Retina (tissue), 1 donor: Measurements from ENCODE around the gene POC1A.
"Not testable (repeated sequence)": the region's sequence is repeated elsewhere in the genome, so short reads cannot be mapped to it uniquely, and the experiment has no call there.

ENCODE experiments used
- DNase-seq: peaks from one replicate; pipeline ENCODE4 v3.0.0-alpha.2; 2016

The POC1A gene

DNA sequence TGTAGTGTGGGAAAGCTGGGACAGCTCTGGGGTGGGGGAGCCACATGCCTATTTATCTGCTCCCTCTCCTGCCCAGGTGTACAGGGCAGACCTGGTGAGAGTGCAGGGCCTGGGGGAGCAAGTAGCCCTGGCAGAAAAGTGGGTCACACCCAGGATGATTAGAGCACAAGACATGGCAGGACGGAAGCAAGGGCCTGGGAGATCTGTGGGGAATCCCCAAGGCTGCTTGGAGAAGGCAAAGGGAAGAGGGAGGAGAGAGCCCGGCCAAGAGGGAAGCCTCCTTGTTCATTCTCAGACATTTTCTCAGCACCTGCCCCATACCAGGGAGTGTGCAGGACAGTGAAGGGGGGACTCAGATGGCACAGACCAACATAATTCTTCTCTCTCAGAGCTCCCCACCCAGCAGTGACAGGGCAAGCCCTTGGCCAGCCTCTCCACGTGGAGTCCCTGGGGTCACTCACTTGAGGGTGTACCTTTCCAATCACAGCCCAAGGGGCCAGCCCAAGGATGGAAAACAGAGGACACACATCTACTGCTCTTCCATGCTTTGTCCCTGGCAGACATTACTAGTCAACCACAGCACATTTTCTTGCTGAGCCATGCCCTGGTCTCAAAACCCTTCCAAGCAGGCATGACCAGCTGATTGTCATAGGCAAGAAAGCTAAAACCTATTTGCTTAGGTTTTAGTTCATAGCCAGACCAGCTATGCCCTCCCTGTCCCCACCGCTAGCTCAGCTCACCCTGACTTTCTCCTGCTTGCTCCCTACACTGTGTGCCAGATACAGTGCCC, 92.9 kb downstream of the POC1A start:
- DNase-seq = no peak

DNA sequence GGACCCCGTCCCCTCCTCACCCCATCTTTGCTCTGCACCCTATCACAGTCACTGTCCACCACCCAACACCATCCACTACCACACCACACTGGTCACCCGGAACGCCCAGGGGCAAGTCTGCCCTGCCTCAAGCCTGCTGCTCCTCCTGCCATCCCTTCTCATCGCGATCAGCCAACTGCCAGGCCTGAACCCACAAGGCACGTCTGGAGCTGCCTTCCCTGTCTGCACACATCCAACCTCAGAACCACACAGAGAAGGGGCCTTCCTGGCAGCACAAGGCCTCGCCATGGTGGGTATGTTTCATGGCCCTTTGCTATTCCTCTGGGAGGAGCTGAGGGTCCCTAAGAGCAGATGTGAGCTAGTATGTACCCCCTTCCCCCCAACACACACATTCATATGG, 94.4 kb downstream of the POC1A start:
- no peak for DNase-seq

DNA sequence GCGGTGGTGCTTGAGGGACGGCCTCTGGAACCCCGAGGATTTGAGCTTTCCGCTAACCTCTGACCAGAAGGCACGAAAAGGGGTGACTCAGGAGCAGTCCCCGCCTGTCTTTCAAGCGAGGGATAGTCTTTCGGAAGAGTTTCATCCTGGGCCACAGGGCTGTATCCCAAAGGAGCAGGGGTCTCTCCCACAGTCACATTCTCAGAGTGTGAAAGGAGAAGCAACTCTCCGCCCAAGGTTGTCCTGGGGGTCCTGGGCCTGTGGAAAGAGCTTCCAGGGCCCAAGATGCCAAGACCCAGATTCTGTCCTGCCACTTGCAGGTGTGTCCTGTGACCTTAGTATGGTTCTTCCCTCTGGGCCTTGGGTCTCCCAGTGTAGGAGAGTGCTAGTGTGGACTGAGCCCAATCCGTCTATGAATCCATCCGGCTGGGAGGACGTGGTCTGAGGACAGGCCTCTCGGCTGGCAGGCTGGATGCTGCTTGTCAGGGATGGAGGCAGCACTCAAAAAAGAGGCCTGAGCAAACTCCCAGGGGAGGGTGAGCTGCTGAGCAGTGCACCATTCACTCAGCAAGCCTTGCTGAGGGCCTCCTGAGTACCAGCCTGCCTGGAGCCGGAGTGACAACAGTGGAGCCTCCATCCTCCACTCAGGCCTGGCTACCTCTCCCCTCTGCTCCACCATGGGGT, 96.3 kb downstream of the POC1A start:
- no peak for DNase-seq

DNA sequence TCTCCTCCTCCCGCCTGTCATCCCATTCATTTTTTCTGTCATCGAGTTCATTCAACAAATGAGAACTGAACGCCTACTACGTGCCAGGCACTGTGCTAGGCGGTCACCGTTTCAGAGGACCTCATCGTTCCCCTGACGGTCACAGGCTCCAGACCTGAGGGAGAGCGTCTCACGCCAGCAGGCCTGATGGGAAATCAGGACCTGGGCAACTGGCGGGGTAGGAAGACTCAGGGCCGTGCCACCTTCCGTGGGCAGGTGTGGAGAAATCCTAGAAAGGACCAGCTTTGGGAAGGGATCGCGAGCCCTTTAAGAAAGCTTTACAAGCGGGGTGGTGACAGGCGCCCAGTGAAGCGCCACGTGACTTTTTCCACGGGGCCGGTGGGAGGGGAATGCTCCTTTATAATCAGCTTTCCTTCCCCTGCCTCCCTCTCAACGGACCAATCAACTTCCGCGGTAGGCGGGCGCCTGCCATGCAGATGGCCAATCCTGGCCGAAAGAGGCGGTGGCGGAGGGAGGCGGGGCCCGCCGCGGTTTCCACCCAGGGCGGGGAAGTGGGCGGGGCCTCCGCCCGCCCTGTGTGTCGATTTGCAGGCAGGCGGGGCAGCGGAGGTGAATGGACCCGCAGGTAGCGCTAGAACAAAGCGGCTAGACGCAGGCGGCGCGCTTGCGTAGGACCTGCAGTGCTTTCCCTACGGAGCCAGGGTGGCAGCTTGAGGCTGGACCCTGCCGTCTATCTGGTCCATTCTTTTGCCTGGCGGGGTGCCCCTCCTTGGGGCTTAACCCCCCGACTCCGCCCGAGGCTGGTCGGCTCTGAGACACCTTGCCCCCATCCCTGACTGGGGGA, 97.0 kb downstream of the POC1A start:
- DNase-seq = peak; percentile 97

DNA sequence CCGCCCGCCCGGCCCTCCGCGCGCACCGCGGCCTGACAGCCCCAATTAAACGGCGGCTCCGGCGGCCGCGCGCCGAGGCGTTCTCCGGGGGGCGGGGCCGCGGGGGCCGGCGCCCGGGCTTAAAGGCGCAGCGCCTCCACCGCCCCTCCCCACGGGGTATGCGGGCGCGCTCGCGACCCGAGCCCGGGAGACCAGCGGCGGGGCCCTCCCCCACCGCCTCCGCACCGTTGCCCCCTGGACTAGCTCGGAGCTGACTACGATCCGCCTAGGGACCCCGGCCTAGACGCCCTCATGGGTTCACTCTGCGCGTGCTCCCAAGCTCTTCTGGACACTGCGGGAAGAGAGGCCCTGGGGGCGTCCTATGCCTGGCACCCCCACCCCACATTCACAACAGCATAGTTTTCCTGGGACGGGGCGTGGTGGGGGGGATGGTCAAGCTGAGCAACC, 97.7 kb downstream of the POC1A start, which contains the start of gene DUSP7:
DUSP7 (minus strand) TSS at position 51 of the 447 bp plus-strand sequence. CDS start 205 bp downstream, outside the sequence.
- DNase-seq = peak; percentile 89

DNA sequence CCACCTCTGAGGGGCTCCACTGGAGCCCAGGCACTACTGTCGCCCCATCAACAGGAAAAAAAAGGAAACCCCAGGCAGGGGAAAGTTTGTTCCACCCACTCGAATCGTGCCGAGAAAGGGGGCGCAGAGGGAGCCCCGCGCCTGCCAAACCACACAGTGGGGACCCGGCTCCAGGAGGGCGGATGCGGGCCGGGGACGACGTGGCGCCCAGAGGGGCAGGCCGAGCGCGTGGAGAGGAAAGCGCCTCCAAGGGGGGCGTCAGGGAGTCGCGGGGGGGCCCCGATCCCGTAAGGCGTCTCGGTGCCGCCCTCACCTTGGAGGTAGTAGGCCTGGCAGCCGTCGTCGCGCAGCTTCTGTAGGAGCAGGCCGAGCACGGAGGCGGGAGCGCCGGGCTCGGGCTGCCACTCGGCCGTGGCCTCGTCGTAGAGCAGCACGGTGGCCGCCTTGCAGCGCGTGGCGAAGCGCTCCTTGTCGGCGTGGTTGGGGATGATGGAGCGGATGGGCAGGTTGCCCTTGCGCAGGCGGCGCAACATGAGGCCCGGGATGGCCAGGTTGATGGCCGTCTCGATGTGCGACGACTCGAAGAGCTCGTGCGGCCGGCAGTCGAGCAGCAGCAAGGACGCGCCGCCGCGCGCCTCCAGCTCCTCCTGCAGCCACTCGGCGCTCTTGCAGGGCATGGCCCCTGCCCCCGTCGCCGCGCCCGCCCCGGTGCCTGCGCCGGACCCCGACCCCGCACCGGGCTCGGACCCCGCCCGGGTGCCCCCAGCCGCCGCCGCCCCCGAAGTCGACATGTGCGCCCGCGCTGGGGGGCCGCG, 98.5 kb downstream of the POC1A start:
- peak; percentile 83 for DNase-seq

DNA sequence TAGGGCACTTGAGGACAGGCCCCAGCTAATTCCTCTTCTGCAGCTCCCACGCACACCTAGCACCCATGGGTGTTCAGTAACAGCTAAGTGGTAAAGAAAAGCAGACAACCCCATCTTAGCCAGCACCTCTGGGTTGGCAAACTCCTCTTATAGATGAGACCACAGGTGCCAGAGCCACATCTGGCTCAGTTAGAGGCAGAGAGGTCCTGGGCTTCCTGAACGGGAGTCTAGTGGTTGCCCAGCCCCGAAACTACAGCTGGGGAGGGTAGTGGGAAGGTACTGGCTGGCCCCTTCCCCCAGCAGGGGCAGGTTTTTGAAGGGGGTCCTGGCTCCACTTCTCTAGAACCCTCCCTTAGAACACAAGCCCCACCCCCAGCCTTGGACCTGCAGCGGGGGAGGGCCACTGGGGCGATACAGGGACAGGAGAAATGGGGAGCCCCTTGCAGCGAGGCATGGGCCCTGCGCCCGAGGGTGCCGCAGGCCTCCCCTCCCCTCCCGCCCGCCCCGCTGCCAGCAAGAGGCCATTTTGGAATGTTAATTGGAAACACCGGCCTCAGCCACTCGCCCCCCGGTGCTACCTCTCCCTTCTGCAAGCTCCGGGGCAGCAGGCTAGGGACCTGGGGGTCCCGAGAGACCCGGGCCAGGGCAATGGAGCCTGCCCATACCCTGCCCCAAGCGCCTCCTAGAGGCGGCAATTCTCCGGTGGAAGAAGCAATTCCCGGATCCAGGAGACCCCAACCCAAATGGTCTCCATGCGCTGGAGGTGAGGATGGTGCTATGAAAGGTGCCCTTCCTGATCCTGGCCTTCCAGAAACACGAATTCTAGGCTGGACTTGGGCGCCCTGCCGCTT, 99.3 kb downstream of the POC1A start:
- DNase-seq = peak; percentile 60

DNA sequence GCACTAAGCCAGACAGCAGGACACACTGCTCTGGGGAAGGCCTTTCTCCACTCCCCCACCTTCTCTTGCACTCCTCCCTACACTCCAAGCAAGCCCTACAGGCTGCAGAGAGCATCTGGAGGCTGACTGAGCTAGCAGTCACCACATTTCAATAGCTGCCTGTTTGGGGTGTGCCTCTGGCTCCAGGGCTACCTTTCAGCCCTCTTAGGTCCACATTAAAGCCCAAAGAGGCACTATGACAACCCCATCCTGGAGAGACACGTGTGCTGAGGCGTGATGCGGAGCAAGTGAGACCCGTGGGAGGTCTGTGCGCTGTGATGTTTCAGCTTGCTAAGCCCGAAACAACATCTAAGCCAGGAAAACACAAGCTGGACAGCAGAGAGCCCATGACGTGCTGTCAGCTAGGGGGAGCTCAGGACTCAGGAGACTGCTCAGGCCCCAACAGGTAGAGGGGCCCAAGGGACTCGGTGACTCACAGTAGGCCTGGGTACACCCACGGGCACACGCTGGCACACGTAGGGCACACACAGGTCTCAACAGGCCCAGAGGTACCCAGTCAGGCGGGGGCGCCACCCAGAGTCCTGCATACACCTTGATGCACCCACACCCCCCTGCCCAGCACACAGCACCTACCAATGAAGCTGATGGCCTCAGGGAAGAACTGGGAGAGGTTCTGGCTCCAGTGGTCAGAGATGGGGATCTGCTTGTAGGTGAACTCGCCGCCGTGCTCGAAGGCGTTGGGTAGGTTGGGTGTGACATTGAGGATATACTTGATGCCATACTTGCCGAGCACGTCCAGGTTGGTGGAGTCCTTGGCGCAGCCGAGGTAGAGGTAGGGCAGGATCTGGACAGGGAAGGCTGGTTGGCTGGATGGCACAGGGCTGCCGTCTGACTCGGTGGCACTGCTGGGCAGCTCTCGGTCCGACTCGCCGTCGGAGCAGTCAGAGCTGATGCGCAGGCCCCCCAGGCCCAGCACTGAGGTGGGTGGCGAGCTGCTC, 100.6 kb downstream of the POC1A start:
- DNase-seq = no peak

DNA sequence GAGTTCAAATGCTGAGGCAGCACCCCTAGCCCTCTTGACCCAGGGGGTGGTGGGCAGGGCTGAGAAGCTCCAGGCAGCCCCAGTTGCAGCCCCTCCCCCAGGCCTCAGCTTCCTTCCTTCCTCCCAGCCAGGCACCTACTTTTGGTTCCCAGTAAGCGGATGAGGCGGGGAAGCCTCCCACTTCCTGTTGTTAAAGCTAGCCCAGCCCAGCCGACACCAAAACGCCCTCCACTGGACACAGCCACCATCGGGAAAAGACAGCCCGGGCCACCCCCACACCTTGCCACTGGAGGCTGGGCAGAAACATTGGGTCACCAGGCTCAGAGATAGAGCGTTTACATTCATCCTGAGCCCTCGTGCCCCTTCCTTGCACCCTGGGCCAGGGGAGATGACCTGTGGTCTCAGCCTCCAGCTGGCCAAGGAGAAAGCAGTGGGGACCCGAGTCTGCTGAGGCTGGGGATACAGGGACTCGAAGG, 101.4 kb downstream of the POC1A start:
- no peak for DNase-seq

DNA sequence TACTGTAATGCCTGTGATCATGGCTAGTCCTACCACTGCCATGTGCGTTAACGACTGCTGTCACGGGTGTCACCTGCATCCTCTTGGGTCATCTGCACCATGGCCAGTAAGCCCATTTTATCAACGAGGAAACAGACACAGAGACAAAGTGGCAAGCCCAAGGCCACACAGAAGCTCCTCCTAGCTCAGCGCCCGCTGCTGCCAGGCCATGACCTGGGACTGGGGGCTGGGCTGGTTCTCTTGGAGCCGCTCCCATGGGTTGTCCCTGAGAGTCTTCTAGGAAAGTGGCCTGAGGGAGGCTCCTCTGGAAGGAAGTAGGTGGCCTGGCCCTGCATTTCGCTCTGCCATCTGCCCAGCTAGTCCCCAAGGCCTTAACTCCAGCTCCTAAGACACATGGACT, 102.8 kb downstream of the POC1A start:
- DNase-seq = no peak

DNA sequence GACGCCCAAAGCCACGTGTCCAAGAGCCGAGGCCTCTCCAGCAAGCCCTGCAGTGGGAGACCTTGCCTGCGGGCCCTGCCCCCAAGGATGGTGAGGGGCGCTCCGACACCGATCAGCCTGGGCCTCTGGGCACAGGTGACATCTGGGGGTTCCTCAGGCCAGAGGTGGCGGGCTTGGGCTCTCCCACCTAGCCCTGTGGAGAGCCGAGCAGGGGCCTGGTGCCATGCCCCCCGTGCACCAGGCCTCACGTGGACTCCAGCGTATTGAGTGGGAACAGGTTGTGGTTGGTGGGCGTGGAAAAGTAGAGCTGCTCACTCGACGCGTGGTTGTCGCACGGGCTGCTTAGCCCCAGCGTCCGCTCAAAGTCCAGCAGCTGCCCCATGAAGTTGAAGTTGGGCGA, 103.7 kb downstream of the POC1A start:
- no peak for DNase-seq

DNA sequence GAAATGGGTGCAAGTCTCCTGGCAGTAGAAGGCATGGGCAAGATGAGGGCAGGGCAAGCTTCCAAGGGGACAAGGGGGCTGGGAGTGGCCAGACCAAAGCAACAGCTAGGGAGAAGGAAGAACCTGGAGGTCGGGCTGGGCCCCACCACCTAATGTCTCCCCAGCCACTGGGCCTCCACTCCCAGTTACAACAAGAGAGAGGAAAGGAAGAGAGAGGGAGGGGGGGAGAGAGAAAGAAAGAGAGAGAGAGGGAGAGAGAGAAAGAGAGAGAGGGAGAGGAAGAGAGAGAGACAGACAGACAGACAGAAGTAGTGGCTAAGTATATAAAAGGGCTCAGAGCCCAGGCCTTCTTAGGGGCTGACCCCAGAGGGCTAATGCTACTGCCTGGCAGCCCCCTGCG, 104.7 kb downstream of the POC1A start:
- no peak for DNase-seq

DNA sequence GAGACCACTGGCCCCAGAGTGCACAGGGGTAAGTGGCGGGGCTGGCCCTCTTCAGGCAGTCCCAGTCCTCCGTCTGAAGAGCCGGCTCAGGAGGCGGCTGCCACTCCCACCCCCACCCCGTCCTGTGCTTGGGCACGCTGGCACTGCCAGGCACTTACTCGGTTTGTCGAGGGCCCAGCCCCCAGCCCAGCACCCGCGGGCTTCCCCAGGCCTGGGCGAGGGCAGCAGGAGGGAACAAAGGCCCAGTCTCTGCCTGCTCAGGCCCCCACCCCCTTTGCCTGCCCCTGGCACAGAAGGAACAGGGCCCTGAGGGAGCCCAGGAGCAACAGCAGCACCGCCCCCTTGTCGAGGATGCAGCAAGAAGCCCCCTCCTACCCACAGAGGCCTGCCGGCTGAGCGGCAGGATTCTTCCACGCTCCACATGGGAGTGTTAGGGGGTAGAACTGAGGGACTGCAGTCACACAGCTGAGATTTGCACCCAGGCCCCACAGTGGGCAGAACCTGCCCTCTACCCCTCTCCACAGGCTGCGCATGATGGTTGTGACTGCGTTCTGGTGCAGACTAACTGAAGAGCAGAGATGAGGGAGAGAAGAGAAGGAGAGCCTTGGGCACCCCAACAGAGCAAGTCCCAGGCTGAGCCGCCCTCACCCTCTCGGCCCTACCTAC, 106.8 kb downstream of the POC1A start:
- DNase-seq = no peak

DNA sequence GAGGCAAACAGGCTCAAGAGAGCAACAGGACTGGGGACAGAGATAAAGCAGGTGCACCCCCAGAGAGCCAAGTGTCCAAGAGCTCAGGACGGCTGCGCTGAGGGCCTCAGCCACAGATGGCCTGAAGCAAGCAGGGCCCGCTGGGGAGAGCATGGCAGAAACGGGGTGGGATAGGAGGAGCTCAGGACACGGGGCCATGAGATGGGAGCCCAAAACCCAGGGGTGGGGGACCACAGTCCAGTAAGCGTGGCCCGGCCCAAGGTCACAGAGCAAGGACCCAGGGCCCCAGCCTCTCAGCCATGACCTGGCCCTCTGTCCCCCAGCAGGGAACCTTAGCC, 107.4 kb downstream of the POC1A start:
- DNase-seq = no peak

DNA sequence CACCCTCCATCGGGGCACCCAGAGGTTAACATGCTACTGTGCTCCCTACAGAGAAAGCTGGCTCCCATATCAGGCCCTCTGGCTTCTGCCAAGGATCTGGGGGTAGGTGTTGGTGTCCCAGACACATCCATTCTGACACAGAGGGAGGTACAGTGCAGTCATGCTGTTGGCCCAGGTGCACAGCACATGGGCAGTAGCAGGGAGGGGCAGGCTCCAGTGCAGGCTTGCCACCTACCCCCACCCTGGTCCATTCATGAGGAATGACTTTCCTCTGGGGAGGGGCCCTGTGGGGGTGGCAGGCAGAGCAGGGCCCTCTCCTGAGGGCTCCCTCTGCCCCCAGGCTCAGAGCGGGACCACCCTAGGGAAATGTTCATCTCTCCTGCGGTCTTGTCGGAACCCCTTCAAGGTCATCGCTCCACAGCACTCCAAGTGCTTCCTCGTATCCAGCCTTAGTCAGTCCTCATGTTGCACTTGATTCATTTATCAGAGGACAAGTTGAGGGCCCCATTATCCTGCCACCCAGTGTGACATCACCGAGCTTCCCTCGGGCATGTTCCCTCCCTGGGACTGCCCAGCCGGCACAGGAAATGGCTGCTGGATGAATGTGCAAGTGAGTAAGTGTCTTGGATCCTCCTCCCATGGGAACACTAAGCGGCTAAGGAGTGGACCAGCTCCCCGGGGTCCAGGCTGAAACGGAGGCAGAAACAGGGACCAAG, 107.9 kb downstream of the POC1A start:
- no peak for DNase-seq

DNA sequence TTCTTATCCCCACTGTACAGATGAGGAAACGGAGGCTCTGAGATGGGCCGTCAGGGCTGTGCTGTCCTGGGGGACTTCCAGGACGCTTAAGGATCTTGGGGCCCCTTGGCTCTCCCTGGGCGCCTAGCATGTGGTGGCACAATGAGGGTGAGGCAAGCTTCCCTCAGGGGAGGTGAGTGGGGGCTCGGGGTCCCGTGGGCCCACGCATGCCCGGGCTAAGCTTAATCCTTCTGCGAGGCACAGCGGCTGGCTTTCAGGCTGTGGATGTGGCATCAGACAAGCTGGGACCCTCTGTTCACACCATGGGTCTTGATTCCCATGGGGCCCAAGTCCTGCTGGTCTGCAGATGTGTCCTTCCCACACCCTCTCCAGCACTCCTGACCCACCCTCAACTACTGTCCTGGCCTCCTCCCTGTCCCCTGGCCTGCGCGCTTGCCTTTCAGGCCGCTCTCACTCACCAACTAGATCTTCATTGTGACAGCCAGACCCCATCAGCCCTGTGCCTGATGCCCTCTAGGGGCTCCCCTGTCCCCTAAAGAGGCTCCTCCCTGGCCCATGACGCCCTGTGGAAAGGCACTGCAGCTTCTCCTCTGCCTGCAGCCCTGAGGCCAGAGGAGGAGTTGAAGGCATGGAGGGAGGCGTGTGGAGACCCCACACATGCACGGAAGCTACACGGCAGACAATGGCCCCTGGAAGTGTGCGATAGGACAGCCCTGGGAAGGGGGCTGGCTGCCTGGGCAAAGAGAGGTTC, 109.2 kb downstream of the POC1A start:
- DNase-seq = no peak

DNA sequence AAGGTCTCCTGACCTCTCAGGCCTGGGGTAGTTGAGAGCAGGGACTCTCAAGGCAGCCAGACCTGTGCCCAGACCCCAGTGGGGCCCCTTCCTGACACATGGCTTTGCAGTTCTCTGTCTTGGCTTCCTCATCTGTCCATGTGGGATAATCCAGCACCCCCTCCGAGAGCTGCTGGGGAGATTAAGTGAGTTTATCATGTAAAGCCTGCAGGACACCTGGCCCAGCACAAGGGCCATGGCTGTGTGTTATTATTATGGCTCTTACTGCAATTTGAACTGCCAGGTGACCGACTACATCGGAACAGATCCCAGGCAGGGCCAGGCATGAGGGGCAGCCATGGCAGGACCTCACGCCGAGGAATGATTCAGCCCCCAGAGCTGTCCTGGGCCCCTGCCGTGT, 110.5 kb downstream of the POC1A start:
- no peak for DNase-seq

DNA sequence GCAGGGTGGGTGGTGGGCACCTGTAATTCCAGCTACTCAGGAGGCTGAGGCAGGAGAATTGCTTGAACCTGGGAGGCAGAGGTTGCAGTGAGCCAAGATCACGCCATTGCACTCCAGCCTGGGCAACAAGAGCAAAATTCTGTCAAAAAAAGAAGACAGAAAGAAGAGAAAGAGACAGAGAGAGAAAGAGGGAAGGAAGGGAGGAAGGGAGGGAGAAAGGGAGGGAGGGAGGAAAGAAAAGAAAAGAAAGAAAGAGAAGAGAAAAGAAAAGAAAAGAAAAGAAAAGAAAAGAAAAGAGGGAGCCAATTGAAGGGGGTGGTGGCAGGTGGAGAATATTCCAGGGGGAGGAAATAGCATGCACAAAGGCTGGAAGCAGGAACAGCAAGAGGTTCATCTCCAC, 111.2 kb downstream of the POC1A start:
- DNase-seq = not testable (repeated sequence)
